ENCODE measurements around the gene TSPAN9.

GRCh38 chr12:3319723-3320492, 242.7 kb downstream of the TSPAN9 start:
- TF ChIP-seq, protein P1, sequence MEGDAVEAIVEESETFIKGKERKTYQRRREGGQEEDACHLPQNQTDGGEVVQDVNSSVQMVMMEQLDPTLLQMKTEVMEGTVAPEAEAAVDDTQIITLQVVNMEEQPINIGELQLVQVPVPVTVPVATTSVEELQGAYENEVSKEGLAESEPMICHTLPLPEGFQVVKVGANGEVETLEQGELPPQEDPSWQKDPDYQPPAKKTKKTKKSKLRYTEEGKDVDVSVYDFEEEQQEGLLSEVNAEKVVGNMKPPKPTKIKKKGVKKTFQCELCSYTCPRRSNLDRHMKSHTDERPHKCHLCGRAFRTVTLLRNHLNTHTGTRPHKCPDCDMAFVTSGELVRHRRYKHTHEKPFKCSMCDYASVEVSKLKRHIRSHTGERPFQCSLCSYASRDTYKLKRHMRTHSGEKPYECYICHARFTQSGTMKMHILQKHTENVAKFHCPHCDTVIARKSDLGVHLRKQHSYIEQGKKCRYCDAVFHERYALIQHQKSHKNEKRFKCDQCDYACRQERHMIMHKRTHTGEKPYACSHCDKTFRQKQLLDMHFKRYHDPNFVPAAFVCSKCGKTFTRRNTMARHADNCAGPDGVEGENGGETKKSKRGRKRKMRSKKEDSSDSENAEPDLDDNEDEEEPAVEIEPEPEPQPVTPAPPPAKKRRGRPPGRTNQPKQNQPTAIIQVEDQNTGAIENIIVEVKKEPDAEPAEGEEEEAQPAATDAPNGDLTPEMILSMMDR (IDR thresholded peaks at IDR 0.05) = peak; percentile 18
- no peak for TF ChIP-seq EZH2phosphoT487 (IDR thresholded peaks at IDR 0.05)
- TF ChIP-seq EZH2 (IDR thresholded peaks at IDR 0.05) = no peak
